Bronchial epithelial cell (primary cell): ENCODE measurements around the gene CHMP6. TPM values are rescaled to one million over a fixed set of nuclear protein-coding genes. Genes with fewer than 3 reads are reported as not detected.
A peak's percentile ranks its signal among the peaks of the same experiment; 100 is the strongest.

ENCODE experiments used
- DNase-seq: peaks from one replicate; pipeline ENCODE4 v3.0.0-alpha.2; 2010; ENCODE audit warnings: low read depth
- FAIRE-seq: peaks from 2 replicates; lab custom pipeline; 2011; peaks lifted over from hg19 to GRCh38; lab: Jason Lieb, UNC
- H3K27me3 ChIP-seq: 2 replicates; pipeline ENCODE4 v1.5.1; 2011; ENCODE audit warnings: low read length; ENCODE audit not compliant: control insufficient read depth, insufficient read depth
- H3K36me3 ChIP-seq: 2 replicates; pipeline ENCODE4 v1.5.1; 2011; ENCODE audit warnings: low read length; ENCODE audit not compliant: control insufficient read depth, insufficient read depth
- H3K4me3 ChIP-seq: 2 replicates; pipeline ENCODE4 v1.5.1; 2011; ENCODE audit warnings: mild to moderate bottlenecking, low read depth, low read length, control low read depth
- CTCF ChIP-seq: IDR thresholded peaks from 2 replicates; pipeline ENCODE4 v1.5.1; 2011; ENCODE audit warnings: mild to moderate bottlenecking, moderate library complexity, low read length, control low read depth, inconsistent platforms; ENCODE audit not compliant: insufficient read depth, severe bottlenecking
- total RNA-seq: library from RNA; depleted of rRNA; stranded (reverse); fragments of >200 nt; gene quantifications from 2 replicates; pipeline ENCODE4 v1.2.1, GENCODE V29; 2014

Gene CHMP6
- total RNA-seq, 1 donor from 2014 or later = 5.8 TPM

GRCh38 chr17:80987941-80988461 lies 3.6 kb upstream of the CHMP6 start:
- DNase-seq = no peak
- H3K36me3 ChIP-seq = no peaks in the 10 kb centered on the region
- TF ChIP-seq CTCF = no peak
- no peak for FAIRE-seq
- no peaks in the 10 kb centered on the region for H3K27me3 ChIP-seq
- H3K4me3 ChIP-seq = no peak overlapping the region

- no peak overlapping the region for H3K4me3 ChIP-seq
Measured at GRCh38 chr17:80989586-80989913, 2.1 kb upstream of the CHMP6 start.

GRCh38 chr17:80990921-80991644 lies 558 bp upstream of the CHMP6 start:
- peaks cover 8% of the 10 kb centered on the region for H3K36me3 ChIP-seq
- no peak for FAIRE-seq
- H3K27me3 ChIP-seq = no peaks in the 10 kb centered on the region
- TF ChIP-seq CTCF = no peak
- H3K4me3 ChIP-seq = peak overlapping the region; percentile 64
- DNase-seq = no peak

More at GRCh38 chr17:80989586-80989913, 2.1 kb upstream of the CHMP6 start:
- no peak for FAIRE-seq
- TF ChIP-seq CTCF = no peak
- no peaks in the 10 kb centered on the region for H3K36me3 ChIP-seq
- no peaks in the 10 kb centered on the region for H3K27me3 ChIP-seq
- DNase-seq = no peak

- no peak for TF ChIP-seq CTCF
- Histone ChIP-seq H3K4me3 (peak overlapping the region; percentile 64), H3K36me3 (peaks cover 13% of the 10 kb centered on the region), H3K27me3 (no peaks in the 10 kb centered on the region)
- FAIRE-seq (no peak), DNase-seq (no peak)
Measured at GRCh38 chr17:80992077-80992947, 671 bp downstream of the CHMP6 start.

GRCh38 chr17:80992948-80993624 lies 1.4 kb downstream of the CHMP6 start:
- H3K4me3 ChIP-seq = no peak overlapping the region
- H3K27me3 ChIP-seq = no peaks in the 10 kb centered on the region
- DNase-seq (no peak), FAIRE-seq (peak; percentile 47)
- peaks cover 18% of the 10 kb centered on the region for H3K36me3 ChIP-seq
- no peak for TF ChIP-seq CTCF
